Mesodermal cell (in vitro differentiated cells): ENCODE results near the gene LIFR.

Source experiments
- H3K27ac ChIP-seq: 2 replicates; pipeline ENCODE4 v1.7.0; 2013; ENCODE audit warnings: mild to moderate bottlenecking, low read depth, low read length, moderate library complexity; ENCODE audit not compliant: severe bottlenecking
- H3K36me3 ChIP-seq: 2 replicates; pipeline ENCODE4 v1.7.1; 2013; ENCODE audit warnings: mild to moderate bottlenecking, low read length, moderate library complexity; ENCODE audit not compliant: control insufficient read depth, insufficient read depth
- H3K4me1 ChIP-seq: one replicate; pipeline ENCODE4 v1.7.1; 2013; ENCODE audit warnings: mild to moderate bottlenecking, low read length; ENCODE audit not compliant: insufficient read depth, control insufficient read depth, poor library complexity, severe bottlenecking
- H3K4me3 ChIP-seq: 2 replicates; pipeline ENCODE4 v1.7.0; 2013; ENCODE audit warnings: low read length, control low read depth, mild to moderate bottlenecking; ENCODE audit not compliant: insufficient read depth, poor library complexity, severe bottlenecking; ENCODE audit errors: extremely low read depth
- H3K9me3 ChIP-seq: 2 replicates; pipeline ENCODE4 v1.7.1; 2013; ENCODE audit warnings: mild to moderate bottlenecking, low read length, moderate library complexity; ENCODE audit not compliant: control insufficient read depth
- WGBS, 2 experiments: methylation state at CpG; one replicate each; pipeline ENCODE4 v1.1.5; 2013; ENCODE audit warnings: missing lambda C conversion rate in 2 of 2; ENCODE audit not compliant: insufficient coverage in 2 of 2; 5-methylcytosine and 5-hydroxymethylcytosine counted together

Gene LIFR

DNA sequence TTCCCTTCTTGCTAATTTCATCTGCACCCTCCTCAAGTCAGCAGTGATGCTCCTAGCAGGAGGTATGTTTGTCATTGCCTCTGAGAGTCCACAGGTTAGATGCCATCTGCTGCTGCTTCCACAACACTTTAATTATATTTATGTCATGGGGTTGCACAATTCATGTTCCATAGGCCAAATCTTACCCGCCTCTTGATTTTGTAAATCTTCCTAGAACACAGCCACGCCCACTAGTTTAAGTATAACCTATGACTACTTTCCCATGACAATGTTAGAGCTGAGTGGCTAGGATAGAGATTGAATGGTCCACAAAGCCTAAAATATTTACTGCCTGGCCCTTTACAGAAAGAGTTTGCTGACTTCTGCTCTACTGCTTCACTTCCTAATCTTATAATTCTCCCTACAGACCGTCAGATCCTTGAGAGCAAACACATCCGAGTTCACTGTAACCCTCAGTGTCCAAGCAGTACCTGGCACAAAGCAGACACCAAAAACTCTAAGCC lies 21.1 kb downstream of the LIFR start:
- no peak overlapping the region for H3K4me3 ChIP-seq

DNA sequence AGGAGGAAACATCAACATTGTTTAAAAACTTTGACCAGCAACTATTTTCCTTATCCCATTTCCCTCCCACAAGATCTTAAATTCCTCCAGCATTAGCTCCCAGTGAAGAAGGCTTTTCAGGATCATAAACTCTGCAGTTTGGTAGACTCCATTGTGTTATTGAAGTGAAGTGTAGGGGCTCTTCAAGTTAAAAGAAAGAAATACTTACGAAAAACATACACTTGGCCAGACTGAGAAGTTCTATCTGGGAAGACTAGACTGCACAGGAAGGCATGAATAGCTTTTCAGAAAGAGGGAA lies 22.3 kb downstream of the LIFR start:
- H3K9me3 ChIP-seq: peaks cover 4% of the 10 kb centered on the region
- H3K36me3 ChIP-seq: peaks cover 6% of the 10 kb centered on the region
- no peak overlapping the region for H3K4me3 ChIP-seq
- 100% methylated on average over 1 of the region's 1 CpG for WGBS, 2 experiments
- H3K27ac ChIP-seq: peak overlapping the region; percentile 6
- no peaks in the 10 kb centered on the region for H3K4me1 ChIP-seq

More for the DNA sequence above, 21.1 kb downstream of the LIFR start:
- WGBS, 2 experiments: 93 to 100% methylated on average over 2 to 3 of the region's 4 CpGs
- Histone ChIP-seq H3K4me1 (no peaks in the 10 kb centered on the region), H3K36me3 (peaks cover 6% of the 10 kb centered on the region), H3K9me3 (peaks cover 4% of the 10 kb centered on the region), H3K27ac (no peak overlapping the region)

DNA sequence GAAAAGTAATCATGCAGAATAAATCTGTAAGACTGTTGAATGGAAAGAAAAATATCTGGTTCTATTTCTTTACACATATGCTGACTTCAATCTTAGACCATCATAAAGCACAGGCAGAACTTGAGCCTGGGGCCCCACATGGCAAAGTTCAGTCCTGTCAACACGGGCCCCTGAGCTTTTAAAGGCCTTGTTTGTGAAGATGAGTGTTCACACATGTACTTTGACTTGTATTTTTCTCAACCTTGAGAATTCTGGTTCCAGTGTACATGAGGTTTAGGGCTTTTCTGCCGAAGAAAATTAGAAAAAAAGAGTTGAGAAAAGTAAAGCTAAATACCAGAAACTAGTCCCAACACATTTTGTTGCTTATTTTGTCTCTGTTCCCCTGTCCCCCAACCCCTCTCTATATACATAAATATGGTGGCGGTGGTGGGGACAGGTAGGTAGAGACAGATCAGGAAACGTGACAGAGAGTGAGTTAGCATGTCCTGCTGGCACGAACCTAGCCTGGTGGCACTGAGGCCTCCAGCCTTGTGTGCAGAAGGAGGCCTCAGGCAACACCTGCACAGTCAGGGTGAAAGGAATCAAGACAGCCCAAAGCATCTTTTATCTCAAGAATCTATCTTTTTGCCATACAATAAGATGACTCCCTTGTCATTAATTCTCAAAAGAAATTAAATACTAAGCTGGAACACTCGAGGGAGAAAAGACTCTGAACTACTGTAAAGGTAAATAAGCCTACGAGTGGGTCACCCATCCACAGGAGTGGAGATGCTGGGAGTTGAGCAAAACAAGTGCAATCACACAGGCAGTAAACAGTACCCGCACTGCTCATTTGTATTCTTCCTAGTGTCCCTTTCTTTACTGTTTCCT lies 22.9 kb downstream of the LIFR start:
- Histone ChIP-seq H3K36me3 (peaks cover 9% of the 10 kb centered on the region), H3K4me3 (no peak overlapping the region), H3K9me3 (peaks cover 4% of the 10 kb centered on the region), H3K4me1 (no peaks in the 10 kb centered on the region), H3K27ac (peak overlapping the region; percentile 6)
- WGBS, 2 experiments: 90 to 91% methylated on average over 3 to 4 of the region's 8 CpGs

- Histone ChIP-seq H3K4me3 (no peak overlapping the region), H3K9me3 (peaks cover 4% of the 10 kb centered on the region), H3K27ac (no peak overlapping the region), H3K36me3 (peaks cover 21% of the 10 kb centered on the region), H3K4me1 (peaks cover 3% of the 10 kb centered on the region)
- WGBS, 2 experiments: 76 to 77% methylated on average over 6 to 7 of the region's 9 CpGs
Observed at GRCh38 chr5:38532165-38532669, 24.2 kb downstream of the LIFR start.

DNA sequence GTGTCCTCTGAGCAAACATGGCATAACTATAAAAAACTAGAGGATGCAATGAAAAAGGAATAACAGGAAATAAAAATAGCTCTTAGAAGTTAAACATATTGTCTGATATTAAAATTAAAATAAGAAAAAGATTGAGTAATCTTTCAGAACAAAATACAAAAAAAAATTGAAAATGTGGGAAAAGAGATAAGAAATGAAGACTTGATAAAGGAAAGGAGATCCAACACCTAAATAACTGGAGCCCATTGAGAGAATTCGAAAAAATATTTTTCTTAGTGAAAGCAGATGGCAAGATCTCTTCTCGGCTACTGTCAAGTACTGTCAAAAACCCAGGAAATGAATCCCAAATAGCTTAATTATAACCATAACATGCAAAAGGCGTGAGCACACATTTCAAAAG lies 24.9 kb downstream of the LIFR start:
- Histone ChIP-seq H3K4me3 (no peak overlapping the region), H3K27ac (no peak overlapping the region), H3K36me3 (peaks cover 26% of the 10 kb centered on the region), H3K4me1 (peaks cover 3% of the 10 kb centered on the region), H3K9me3 (peaks cover 4% of the 10 kb centered on the region)
- WGBS, 2 experiments: 92% methylated on average over 2 of the region's 3 CpGs; no CpG with 5 or more reads in 1 of the 2 experiments

DNA sequence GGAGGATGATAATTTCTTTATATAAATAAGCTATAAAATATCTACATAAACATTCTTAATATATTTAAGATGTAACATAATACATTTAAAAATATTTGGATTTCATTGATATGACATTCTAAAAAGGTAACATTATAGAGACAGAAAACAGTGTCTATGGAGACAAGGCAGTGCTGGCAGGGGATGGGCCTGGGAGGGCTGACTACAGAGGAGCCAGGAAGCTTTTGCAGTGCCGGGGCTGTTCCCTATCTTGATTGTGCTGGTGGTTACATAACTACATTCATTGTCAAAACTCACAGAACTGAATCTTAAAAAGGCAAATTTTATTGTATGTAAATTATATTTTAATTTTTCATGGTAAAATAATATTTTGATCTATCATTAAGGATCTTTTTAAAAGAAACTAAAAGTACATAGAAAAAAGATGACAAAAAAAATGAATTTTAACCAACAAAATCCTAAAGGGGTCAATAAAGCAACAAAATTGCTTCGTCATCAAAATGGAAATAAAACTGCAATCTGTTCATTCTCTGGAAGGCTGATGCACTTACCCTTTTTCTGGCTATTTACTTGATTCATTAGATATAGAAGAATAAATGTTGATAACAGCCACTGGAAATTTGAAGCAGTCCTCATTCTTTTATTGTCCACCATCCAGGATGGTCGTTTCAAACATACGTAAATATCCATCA lies 26.3 kb downstream of the LIFR start:
- Histone ChIP-seq H3K4me3 (no peak overlapping the region), H3K4me1 (peaks cover 3% of the 10 kb centered on the region), H3K36me3 (peaks cover 39% of the 10 kb centered on the region), H3K9me3 (peaks cover 4% of the 10 kb centered on the region), H3K27ac (no peak overlapping the region)
- WGBS, 2 experiments: 80 to 96% methylated on average over 2 to 3 of the region's 4 CpGs

DNA sequence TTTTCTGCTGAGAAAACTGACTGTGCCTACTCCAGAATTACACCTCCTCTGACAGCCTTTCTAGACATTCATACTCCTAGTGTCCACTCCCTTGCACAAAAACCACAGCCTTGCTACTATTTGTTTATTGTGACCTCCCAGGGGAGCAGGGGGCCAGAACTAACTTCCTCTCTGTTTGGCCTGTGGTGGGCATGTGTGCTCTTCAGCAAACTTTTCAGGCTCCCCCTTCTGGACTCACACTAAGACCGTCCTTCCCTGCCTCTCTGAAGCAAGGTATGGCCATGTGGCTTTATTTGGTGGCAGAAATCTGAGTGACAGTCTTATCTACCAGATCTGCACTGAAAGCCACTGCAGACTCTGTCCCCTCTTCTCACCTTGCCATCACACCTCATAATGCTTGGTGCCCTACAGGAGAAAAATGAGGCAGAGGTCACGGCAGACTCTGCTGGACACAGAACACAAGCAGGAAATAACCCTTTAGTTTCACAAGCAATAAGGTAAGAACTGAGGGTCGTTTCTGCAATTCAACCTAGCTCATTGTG lies 28.2 kb downstream of the LIFR start:
- Histone ChIP-seq H3K36me3 (peaks cover 53% of the 10 kb centered on the region), H3K27ac (no peak overlapping the region), H3K4me3 (no peak overlapping the region), H3K4me1 (peaks cover 3% of the 10 kb centered on the region), H3K9me3 (peaks cover 4% of the 10 kb centered on the region)
- no CpG with 5 or more reads among the region's 3 CpGs for WGBS, 2 experiments

DNA sequence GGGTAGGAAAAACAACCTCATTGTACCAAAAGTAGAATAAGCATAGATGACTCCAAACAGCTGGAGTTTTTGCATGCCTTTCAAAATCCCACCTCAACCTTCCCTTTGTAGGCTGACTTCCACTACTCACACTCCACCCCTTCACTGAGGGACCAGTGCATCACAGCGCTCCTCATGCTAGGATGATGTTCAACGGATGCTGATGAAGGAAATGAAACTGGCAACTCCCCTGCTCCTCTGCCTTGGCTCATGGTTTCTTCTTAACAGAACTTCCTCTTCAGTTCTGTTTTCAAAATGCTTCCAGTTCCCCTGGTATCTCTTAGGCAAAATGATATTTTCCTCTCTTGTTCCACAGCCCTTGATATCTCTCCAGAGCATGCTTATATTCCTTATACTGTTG lies 29.0 kb downstream of the LIFR start:
- peaks cover 4% of the 10 kb centered on the region for H3K9me3 ChIP-seq
- peaks cover 52% of the 10 kb centered on the region for H3K36me3 ChIP-seq
- no peak overlapping the region for H3K27ac ChIP-seq
- H3K4me1 ChIP-seq: peaks cover 3% of the 10 kb centered on the region
- H3K4me3 ChIP-seq: no peak overlapping the region
- WGBS, 2 experiments: 86 to 100% methylated on average over 2 of the region's 2 CpGs

DNA sequence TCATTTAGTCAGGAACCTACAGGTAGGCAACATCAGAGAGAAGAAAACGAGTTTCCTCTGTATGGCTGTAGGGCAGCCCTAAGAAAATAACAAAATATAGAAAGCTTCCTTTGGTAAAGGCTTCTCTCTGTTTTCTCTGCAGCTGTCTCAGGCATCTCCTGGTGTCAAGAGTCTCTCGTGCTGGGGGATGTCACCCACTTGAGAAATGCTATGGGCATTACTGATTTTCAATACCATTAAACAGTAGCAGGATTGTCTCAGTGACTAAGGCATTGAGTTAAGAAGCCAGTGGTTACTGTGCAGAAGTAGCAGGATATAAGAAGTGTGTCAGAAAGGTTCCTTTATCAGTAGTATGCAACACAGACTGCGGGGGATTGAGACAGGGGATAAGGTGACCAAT lies 32.4 kb downstream of the LIFR start:
- Histone ChIP-seq H3K9me3 (no peaks in the 10 kb centered on the region), H3K4me3 (no peak overlapping the region), H3K27ac (no peak overlapping the region), H3K36me3 (peaks cover 71% of the 10 kb centered on the region), H3K4me1 (peaks cover 3% of the 10 kb centered on the region)
- 79 to 100% methylated on average over 1 to 3 of the region's 3 CpGs for WGBS, 2 experiments

- WGBS, 2 experiments: 89 to 93% methylated on average over 1 to 3 of the region's 3 CpGs
- H3K4me1 ChIP-seq: no peaks in the 10 kb centered on the region
- H3K36me3 ChIP-seq: peaks cover 51% of the 10 kb centered on the region
- H3K27ac ChIP-seq: no peak overlapping the region
- H3K4me3 ChIP-seq: no peak overlapping the region
- no peaks in the 10 kb centered on the region for H3K9me3 ChIP-seq
Observed at GRCh38 chr5:38519476-38519875, 37.0 kb downstream of the LIFR start.
